GM12891 (cell line): ENCODE results near the gene EEFSEC.

Source experiments
- DNase-seq: peaks from one replicate; pipeline ENCODE4 v3.0.0; 2011; ENCODE audit warnings: low spot score; ENCODE audit not compliant: insufficient read length
- FAIRE-seq: peaks from 2 replicates; lab custom pipeline; 2011; peaks lifted over from hg19 to GRCh38; lab: Jason Lieb, UNC
- PAX5 ChIP-seq: IDR thresholded peaks from 2 replicates; pipeline ENCODE4 v1.6.1; 2011; ENCODE audit warnings: low read length, moderate library complexity, mild to moderate bottlenecking; ENCODE audit not compliant: insufficient read depth, severe bottlenecking
- POLR2A ChIP-seq: IDR thresholded peaks from 2 replicates; pipeline ENCODE4 v1.6.1; 2011; ENCODE audit warnings: low read depth, low read length, control low read depth
- POLR2AphosphoS5 ChIP-seq: IDR thresholded peaks from 2 replicates; pipeline ENCODE4 v1.6.1; 2011; ENCODE audit warnings: low read depth, low read length, control low read depth
- POU2F2 ChIP-seq: IDR thresholded peaks from 2 replicates; pipeline ENCODE4 v1.6.1; 2011; ENCODE audit warnings: low read depth, mild to moderate bottlenecking, control low read depth, low read length, moderate library complexity
- SPI1 ChIP-seq: IDR thresholded peaks from 2 replicates; pipeline ENCODE4 v1.6.1; 2011; ENCODE audit warnings: low read depth, low read length, control low read depth
- TAF1 ChIP-seq: IDR thresholded peaks from 2 replicates; pipeline ENCODE4 v1.6.1; 2011; ENCODE audit warnings: low read depth, low read length, control low read depth

The EEFSEC gene

DNA sequence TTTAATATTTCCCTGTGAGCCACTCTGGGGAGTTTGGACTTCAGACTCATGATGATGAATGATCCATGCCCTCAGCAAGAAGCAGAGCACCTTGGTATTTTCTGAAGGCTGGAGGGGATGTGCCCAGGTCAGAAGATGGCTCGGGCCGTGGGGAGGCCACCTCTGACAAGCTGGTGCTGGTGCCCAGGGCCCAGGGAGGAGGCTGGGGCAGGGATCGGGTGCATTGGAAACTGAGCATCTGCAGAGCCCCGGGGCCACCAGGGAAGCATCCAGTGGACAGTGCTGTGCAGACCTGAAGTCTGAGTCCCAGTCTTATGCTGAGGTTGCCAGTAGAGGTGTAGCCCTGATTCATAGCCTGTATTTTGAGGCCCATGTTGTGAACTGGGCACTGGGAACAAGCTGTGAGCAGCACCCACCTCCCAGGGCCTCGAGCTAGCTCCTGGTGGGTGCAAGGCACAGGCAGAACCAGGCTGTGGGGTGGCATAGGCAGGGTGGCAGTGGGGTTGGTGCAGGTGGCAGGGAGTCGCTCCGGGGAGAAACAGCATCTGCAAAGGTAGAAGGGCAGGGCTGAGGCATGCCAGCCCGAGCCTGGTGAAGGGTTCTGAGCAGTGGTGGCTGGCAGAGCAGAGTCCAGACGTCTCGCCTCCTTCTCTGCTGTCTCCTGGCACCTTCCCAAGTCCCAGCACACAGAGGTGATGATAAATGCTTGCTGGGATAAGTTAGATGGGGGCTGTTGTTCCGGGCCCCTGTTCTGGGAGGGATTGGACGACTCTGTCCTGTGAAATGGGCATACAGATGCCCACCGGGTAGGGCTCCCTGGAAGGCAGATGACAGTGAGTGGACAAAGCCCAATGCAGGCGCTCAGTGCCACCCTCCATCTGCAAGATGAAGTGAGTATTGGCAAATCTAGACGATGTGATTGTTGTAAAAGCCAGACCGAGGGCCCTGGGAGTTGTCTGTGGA lies 302.8 kb downstream of the EEFSEC start:
- FAIRE-seq: no peak
- no peak for DNase-seq
- TF ChIP-seq PAX5 (no peak), POLR2AphosphoS5 (no peak), POLR2A (no peak), SPI1 (no peak), POU2F2 (no peak), TAF1 (no peak)

DNA sequence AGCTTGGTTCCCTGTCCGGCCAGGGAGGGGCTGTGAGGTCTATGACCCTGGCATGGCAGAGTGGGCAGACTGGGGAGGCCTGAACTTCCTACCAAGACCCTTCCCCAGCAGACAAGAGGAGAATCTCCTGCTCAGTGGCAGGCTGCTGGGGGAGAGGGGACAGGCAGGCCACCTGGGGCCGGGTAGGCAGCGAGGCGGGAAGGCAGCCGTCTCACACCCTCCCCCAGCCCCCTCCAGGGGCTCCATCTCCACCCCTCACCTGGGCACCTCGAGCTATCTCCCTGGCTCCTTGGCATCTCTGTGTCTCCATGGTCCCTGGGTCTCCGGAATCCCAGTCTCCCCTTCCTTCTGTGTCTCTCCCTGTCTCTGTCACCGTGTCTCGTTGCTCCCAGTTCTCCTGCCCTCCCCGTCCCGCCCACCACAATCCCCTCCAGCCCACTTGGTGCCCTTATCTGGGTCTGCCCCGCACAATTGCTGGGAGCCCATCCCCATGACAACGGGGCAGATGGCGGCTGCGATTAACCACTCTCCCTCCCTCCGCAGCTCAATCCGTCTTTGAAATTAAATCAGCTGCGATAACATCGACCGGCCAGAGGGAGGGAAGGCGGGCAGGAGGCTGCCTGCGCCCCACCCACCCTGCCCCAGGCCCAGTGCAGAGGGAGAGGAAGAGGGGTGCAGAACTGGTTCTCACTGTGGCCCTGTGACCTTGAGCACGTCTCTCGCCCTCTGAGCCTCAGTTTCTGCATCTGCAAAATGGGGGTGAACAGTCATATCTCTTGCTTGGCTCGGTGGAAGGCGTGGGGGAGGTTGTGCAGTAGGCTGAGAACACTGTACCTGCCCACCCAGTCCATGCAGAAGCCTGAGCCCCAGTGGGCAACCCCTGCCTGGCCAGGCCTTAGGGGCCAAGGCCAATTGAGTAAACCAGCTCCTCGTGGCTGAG lies 303.8 kb downstream of the EEFSEC start:
- DNase-seq (no peak), FAIRE-seq (no peak)
- no peak for TF ChIP-seq PAX5
- TF ChIP-seq TAF1: no peak
- TF ChIP-seq POLR2A: no peak
- TF ChIP-seq POLR2AphosphoS5: no peak
- TF ChIP-seq POU2F2: no peak
- TF ChIP-seq SPI1: no peak

DNA sequence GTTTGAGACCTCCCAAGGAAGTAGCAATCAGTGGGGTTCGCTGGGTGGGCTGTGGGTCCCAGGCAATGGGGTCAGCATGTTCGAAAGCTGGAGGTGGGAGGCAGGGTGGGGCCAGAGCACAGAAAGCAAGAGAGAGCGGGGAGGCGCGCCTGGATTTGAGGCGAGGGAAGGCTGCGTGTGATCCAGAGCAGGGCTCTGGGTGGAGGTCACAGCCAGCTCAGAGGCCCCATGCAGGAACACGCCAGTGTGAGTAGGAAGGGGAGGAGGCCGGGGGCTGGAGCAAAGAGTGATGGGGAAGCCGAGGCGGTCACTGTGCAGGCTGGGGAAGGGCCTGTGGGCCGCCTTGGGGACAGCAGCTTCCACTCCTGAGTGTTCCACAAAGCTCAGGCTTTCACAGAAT lies 304.7 kb downstream of the EEFSEC start:
- FAIRE-seq (no peak), DNase-seq (no peak)
- TF ChIP-seq PAX5 (no peak), POLR2A (no peak), SPI1 (no peak), POU2F2 (no peak), POLR2AphosphoS5 (no peak), TAF1 (no peak)
